NCI-H1694 (cell line): ENCODE results near the gene ARHGEF12.
A peak's percentile ranks its signal among the peaks of the same experiment; 100 is the strongest.
"Not testable (repeated sequence)": the region's sequence is repeated elsewhere in the genome, so short reads cannot be mapped to it uniquely, and the experiment has no call there.

ENCODE experiments used
- DNase-seq: peaks from one replicate; lab custom pipeline; 2025; lab: John Stamatoyannopoulos, UW

The ARHGEF12 gene

DNA sequence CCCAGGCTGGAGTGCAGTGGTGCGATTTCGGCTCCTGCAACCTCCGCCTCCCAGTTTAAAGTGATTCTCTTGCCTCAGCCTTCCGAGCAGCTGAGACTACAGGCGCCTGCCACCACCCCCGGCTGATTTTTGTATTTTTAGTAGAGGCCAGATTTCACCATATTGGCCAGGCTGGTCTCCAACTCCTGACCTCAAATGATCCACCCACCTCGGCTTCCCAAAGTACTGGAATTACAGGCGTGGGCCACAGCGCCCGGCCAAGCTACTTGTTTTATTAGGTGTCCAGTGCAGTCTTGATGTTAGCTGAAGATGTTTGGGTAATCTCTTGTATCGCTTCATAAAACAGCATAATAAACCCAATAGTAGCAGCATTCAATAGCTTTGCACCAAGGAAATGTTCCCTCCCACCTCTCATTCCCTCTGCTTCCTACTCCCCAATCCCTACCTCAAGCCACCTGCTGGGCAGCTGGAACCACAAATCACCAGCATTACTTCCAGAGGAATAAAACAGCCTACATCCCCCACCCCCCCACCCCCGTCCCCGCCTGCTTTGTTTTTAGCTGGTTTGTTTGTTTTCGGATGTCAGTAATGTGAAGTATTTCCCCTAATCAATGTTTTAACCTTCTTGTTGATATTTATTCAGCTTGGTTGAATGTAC is 164.3 kb downstream of the ARHGEF12 start:
- no peak for DNase-seq

DNA sequence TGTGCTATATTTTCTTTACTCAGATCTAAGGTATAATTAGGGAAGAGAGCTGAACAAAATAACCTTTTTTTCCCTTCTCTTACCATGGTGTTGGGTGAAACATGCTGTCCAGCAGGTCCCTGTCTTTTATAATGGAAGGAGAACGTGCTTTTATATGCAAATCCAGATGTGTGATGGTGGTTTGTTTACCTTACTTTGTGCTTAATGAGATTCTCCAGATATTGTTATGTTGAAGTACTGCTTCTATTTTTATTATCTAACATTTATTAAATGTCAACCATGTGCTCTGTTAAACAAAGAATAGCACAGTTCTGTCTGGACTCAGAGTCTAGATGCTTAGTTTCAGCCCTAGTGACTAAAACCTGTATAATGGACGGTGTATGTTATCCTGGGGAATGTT is 165.2 kb downstream of the ARHGEF12 start:
- DNase-seq = no peak

DNA sequence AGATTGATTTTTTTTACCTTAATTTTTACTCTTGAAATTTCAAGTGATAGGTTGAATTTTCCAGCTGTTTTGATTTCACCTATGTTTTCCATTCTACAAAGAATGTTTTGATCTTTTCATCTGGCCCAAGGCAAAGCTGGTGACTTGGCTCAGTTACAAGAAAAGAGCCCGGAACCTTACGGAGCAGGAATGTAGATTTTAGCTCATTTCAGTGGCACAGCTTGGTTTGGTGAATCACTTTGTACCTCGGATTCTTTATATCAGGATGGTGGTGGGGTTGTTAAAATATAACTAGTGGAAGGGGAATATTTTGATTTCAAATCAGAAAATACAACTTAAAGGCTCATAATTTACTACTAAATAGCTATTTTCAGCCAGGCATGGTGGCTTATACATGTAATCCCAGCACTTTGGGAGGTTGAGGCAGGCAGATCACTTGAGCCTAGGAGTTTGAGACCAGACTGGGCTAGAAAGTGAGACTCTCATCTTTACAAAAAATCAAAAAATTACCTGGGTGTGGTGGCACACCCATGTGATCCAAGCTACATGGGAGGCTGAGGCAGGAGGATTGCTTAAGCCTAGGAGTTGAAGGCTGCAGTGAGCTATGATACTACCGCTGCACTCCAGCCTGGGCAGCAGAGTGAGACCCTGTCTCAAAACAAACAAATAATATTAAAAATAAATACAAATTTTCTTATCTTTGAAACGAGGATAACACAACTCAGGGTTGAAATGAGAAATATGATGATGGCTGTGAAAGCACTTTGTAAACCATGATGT is 166.0 kb downstream of the ARHGEF12 start:
- DNase-seq = no peak

DNA sequence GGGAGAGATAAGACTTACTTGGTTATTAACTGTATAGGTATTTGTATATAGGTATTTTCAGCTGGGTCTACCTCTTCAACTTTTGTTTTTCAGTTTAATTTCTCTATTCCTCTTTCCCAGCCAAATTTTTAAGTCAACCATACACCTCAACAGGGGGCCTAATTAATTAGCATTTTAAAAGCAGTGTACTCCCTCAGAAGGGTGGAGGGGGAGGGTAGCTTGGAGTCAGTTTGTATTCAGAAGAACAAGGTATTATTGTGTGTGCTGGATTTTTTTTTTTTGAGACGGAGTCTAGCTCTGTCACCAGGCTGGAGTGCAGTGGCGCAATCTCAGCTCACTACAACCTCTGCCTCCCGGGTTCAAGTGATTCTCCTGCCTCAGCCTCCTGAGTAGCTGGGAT is 167.3 kb downstream of the ARHGEF12 start:
- not testable (repeated sequence) for DNase-seq

DNA sequence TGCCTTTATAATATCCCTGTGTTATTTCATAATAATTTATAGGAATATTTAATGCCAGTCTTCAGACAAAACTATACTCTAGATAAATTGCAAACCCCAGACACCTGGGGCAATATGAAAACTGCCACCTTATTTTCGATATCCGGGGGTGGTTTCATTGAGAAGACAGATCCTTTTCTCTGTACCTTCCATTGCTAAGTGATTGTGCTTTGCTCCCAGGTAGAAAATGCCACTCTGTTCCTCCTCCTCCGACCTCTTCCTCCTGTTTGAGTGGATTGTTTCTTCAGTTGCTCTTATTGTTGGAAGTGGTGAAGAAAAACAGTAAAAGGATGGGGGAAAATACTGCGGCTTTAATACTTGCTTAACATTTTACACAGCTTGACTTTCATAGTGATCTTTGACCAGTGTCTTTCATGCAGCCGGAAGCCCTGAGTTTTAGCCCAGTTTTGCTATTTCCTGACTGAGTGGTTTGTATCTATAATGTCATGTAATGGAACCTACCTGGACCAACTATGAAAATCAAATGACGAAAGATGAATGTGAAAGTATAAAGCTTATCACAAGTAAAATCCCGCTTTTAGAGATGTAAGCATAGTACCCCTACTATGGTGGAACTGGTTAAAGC is 169.7 kb downstream of the ARHGEF12 start:
- DNase-seq = no peak

DNA sequence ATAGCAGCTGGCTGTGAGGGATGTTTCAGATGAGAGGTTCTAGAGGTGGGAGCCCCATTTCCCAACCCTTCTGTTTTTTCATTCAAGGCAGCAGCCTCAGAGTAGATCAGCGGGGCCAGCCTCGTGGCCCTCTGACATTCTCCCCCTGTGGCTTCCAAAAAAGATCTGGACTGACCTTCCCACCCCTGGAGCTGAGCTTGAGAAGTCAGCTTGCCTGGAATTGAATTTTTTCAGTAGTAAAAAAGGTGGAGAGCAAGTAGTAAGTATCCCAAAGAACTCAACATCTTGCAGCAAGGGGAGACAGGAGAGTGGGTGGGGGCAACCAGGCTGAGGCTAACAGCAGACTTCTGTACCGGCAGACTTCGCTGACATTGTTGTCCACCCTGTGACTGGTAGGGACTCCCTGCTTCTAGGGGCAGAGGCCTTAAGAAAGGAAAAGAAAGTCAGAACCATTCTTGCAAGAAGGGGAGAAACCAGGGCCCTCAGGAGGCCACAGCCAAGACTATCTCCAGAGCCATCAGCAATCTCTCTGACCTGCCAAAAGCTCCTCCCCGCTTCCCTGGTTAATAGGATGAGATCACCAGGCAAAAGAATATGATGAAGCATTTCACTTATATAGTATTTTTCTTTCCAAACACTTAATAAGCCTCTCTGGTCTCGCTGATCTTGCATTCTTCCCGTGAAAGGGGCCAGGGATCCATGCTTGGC is 173.3 kb downstream of the ARHGEF12 start:
- no peak for DNase-seq

DNA sequence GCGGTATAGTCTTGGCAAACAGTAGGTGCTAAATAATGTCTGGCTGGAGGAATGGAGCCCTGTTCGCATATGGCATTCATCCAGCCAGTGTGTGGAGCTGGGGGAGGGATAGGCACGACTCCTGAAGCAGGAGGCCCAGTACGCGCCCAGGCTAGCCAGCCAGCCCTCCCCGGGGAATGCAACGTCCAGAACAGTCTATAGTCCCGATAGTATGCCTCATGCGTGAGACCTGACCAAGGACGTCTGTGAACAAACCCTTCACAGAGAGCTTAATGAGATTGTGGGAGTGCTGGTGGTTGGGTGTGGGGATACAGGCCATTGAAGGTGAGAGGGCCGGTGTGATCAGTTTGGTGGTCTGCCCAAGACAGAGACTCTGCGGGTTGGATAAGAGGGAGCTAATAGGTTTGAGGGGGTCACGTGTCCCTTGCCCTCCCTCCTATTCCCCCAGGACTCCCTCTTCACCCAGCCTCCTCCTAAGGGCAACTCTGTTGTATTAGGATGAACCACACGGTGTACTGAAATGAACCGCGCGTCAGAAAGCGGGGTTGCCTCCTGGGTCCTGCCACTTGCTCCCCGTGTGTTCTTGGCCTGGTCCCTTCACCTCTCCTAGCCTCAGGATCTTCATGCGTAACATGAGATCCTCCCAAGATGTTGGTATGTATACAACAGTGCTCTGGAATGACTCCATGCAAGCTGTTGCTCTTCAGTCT is 174.3 kb downstream of the ARHGEF12 start:
- DNase-seq = no peak

DNA sequence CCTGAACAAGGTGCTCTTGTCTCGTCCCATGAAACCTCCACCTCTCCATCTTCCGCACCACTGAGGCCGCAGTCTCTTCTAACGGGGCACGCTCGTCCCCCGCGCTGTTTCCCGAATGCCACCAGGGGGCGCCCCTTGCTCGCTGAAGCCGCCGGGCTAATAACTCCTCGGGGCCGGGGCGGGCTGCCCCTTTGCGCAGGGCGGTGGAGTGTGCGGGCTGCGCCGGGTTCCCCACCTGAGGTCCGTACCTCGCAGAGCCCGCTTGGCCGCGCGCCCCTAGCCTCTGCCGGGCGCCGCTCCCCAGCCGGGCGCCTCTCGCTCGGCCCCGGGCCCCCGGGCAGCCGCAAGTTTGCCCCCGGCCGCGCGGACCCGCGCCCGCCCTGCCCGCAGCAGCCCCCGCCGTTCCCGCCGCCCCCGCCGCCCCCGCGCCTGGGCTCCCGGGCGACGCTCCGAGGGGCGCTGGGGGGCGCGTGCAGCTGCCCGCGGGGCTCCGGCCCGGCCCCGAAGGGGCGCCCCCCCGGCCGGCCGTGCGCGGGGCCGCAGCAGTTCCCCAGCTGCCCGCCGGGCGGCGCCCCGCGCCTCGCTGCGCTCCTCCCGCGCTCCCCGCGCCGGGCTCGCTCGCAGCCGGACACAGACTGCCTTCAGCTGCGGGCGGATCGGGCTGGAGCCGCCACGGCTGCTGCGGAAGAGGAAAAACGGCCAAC is 175.1 kb downstream of the ARHGEF12 start, which contains the start of gene GRIK4:
Gene GRIK4 (plus strand): TSS at position 633 of the 704 bp plus-strand sequence. CDS start 148,571 bp downstream, outside the sequence.
- DNase-seq = peak; percentile 42

DNA sequence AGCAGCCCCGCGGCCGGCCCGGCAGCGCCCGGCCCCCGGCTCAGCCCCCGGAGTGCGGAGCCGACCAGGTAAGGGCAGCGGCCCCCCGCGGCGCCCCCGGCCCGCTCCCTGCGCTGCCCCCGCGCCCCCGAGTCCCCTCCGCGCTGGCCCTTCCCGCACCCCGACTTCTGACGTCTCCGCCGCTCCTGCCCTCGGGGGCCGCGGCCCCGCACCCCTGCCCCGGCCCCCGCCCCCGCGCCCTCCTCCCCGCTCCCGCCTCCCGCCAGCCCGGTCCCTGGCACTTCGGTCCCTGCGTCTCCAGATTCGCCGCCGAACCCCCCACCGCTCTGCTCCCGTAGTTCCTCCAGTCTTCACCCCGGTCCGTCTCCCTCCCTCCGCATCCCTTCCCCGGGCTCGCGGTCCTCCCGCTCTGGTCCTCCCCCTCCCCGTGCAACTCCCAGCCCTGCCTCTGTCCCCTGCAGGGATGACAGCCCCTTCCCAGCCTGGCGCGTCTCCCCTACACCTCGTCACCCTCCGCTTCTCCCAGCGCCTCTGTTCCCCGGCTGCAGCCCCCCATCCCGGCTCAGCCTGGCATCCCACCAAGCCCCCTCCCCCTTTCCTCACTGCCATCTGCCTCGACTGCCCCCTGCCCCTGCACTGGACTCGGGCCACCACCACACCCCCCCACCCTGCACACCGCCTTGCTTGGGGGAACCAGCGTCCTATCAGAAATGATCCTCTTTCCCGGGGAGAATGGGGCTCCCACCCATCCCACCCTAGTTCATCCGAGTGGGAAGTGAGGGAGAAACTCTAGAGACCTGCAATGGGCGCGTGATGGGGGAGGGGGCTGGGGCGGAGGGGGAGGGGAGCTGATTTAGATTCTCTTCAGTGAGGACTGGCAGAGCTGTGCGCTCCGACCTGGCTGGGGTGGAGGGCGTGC is 175.9 kb downstream of the ARHGEF12 start:
- DNase-seq = no peak

DNA sequence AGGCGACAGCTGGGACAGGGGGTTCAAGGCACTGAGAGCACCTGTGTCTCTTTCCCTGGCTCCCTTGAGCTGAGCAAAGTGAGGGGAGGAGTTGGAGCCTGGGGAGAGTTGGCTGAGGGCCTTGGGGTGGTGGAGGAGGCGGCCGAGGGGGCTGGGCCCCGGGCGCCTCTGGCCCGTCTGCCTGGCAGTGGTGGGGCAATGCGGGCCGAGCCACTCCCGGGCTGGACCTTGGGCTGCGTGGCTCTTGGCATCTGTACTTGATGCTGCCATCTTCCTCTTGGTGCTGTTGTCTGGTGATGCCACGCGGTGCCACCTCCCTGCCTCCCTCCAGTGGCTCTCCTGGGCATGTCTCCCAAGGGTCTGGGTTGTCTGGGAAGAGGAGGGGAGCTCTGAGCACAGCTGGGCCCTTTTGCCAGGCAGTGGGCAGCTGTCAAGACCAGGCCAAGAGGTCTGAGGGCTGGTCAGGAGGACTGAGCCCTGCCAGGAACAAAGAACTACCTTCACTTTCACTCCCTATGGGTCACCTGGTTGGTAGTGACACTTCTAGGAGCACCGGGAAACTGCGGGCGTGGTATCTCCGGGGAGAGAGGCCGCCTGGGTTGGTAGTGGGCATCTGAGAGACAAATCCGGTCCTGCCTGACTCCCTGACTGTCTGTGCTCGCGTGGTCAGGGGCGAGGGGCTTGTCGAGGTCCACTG is 176.7 kb downstream of the ARHGEF12 start:
- no peak for DNase-seq

DNA sequence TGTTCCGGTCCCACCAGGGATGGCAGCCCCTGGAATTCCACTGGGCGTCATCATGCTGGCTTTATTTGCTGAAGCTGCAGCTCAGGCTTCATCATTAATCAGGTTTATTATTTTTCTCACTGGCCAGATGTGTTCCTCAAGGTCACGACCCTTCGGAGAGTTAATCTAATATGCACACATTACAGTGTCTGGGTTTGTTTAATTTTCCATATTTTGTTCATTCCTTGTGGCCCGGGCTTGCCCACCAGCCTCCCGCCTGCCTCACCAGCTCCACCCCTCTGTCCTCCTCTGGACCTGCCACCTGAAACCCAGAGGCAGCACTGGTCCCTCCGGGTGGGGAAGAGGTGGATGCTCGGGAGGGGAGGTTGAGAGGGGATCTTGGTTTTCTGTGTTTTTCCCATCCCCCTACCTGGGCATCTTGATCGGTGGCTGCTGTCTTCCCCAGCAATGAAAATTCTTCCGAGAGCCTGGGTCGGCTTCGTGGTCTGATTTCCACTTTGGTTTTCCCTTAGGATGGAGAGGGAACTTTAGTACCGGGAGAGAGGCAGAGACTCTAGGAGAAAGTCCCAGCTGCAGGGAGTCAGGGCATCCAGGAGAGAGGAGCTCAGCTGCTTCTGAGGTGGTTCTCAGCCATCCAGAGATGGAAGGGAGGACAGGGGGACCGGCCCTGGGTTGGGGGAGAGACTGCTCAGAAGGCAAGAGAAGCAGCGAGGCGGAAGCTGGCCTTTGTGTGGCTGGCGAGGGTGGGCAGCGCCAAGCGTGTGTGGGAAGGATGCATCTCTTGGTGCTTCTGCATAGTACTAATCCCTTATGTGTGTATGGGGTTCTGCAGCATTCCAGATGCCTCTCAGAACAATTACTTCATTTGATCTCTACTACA is 177.5 kb downstream of the ARHGEF12 start:
- DNase-seq = no peak

DNA sequence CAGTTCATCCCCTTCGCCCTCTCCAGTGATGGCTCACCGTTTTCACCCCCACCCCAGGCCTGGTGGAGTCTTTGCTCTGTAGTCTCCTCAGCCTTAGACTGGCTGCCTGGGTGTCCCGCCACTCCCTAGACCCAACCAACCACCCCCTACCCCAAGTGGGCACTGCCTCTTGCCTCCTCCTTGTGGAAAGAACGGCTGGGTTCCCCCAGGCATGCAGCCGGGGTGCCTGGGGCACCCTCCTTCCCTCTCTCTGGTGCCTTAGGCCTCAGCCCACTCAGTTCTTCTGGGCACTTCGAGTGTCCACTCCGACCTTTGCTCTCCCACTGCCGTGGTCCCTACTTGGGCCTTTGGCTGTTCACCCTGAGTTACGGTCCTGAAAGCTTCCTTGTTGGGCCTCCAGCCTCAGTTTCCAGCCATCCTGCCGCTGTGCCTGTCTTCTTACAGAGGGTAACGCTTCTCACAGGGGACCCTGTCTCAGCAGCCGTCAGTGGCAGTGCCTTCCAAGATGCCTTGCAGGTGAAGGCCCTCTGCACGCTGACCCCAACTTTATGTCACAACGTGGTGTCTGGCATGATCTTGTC is 178.4 kb downstream of the ARHGEF12 start:
- no peak for DNase-seq

DNA sequence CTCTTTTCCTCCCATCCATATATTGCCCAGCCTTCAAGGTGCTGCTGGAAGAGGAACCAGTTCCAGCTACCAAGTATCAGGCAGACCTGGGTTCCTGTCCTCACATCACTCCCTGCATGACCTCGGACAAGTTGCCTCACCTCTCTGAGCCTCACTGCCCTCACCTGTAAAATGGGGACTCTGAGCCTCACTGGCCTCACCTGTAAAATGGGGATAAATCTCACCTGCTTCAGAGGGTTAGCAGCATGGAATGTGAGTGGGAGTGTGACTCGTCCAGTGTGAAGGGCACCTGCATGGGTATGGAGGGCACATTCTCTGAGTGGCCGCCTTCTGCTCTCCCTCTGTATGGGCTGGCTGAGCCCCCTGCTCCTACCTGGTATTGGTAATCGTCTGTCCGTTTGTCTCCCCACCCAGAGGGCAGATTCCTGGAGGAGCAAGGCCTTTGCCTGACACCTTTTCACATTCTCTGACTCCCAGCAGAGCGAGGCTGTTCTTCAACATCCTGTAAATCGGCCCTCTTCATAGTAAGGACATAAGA is 179.0 kb downstream of the ARHGEF12 start:
- DNase-seq = no peak

DNA sequence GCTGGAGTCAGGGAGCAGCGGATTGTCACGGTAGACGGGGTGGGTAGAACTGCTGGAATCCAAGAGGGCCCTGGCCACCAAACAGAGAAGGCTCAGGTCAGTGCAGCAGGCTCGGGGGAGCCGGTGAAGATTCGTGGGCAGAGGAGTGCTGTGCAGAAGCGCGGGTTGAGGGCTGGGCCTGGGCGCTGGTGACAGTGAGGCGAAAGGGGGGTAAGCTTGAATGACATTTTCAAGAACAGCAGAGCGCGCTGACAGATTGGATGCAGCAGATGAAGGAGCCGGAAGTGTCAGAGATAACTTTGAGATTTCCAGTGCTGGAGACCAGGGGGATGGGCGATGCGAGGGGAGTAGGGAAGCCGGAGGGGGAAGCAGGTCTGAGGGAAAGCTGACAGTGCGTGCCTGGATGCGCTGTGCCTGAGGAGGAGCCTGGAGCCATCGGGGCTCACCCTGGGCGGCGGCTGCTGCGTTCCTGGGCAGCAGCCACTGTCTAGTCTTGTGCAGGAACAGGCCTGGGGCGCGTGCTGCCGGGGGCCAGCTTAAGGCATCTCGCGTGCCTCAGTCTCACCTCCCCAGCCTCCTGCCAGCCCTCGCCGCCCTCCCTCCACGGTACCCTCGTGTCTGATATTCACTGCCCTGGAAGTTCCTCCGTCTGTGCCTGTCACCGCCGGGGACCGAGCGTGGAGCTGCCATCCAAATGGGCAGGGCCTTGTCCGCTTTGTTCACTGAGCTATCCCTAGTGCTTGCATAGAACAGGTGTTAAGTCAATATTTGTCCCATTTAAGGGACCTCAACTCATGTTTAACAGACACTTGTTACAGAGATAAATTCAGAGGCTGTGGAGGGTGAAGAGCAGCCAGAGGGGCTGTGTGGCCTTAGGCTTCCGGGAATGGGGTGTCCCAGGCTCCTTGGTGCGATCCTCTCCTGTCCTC is 180.5 kb downstream of the ARHGEF12 start:
- DNase-seq = no peak

DNA sequence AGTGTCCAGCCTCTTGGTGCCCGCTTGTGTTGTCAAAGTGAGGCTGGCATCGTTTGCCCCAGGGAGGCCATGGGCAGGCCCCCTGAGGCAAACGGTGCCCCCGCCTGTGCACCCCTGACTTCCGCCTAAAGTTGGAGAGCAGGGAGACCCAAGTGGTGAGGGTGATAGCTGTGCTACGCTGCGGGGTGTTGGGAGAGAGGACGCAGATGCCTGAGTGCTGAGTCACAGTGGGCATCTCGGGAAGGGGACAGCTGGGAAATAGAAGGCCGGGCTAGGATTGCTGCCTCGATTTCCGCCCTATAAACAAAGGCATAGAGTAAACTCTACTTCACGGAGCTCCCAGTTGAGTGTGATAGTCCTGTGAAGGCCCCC is 181.2 kb downstream of the ARHGEF12 start:
- no peak for DNase-seq

DNA sequence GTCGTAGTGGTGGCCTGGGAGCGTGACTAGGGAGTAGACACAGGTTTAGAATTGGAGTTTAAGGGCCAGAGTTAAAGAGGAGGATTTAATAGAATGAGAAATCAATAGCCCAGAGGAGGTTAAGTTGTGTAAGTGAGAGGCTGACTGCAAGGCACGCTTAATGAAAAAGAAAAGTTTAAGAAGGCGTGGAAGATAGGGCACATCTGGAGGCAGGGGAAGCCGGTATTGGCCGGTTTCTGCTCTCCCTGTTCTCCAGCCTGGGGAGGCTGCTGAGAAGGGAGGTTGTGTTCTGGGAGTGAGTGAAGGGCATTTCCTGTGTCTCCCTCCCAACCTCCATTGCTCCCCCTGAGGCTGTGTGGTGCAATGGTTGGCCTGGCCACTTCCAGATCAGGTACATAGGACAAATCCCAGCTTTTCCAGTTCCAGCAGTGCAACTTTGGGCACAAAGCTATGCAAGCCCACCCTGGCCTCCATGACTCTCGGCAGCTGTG is 181.6 kb downstream of the ARHGEF12 start:
- DNase-seq = no peak

DNA sequence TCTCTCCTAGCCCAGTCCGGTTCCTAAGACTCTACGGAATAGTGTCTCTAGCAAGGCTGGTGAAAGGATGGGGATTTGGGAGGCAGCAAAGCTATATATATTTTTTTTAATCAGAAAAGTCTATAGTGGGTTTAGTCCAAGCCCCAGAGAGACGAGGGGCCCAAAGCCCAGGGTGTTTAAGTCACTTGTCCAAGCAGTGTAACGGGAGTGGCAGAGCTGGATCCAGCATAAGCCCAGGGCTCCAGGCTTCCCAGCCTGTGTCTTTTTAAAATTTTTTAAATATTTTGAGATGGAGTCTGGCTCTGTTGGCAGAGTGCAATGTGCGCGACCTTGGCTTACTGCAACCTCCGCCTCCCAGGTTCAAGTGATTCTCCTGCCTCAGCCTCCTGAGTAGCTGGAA is 182.1 kb downstream of the ARHGEF12 start:
- no peak for DNase-seq
